Activated CD8-positive, alpha-beta memory T cell treated with anti-CD3 and anti-CD28 coated beads, Interleukin-2, amount 50 U/mL, for 48 hours (primary cell): ENCODE measurements around the gene SLC66A2.
A peak's percentile ranks its signal among the peaks of the same experiment; 100 is the strongest.
"Not testable (repeated sequence)": the region's sequence is repeated elsewhere in the genome, so short reads cannot be mapped to it uniquely, and the experiment has no call there.

Source experiments
- DNase-seq: peaks from one replicate; pipeline ENCODE4 v3.0.0-alpha.2; 2020

The SLC66A2 gene

DNA sequence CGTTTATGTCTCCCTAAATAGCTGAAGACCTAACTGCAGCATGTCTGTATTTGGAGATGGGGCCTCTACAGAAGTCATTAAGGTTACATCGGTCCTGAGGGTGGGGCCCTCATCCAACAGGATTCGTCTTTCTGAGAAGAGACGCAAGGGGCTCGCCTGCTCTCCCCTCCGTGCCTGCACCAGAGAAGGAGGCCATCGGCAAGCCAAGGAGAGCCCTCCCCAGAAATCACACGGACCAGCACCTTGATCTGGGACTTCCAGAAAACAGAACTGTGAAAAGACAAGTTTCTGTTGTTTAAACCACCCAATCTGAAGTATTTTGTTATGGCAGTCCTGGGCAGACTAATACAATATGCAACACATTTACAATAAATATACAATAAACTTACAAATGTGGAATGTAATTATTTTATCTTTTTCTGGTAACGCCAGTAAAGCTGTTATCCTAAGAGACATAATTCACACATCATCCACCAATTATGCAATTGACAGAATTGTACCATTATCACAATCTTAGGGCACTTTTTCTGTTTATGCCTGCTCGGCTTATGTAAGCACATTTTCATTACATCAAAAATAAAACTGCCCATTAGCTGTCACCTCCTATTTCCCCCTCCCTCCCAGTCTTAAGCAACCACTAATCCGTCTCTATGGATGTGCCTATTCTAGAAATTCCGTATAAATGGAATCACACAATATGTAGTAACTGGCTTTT, 19.1 kb upstream of the SLC66A2 start:
- no peak for DNase-seq

DNA sequence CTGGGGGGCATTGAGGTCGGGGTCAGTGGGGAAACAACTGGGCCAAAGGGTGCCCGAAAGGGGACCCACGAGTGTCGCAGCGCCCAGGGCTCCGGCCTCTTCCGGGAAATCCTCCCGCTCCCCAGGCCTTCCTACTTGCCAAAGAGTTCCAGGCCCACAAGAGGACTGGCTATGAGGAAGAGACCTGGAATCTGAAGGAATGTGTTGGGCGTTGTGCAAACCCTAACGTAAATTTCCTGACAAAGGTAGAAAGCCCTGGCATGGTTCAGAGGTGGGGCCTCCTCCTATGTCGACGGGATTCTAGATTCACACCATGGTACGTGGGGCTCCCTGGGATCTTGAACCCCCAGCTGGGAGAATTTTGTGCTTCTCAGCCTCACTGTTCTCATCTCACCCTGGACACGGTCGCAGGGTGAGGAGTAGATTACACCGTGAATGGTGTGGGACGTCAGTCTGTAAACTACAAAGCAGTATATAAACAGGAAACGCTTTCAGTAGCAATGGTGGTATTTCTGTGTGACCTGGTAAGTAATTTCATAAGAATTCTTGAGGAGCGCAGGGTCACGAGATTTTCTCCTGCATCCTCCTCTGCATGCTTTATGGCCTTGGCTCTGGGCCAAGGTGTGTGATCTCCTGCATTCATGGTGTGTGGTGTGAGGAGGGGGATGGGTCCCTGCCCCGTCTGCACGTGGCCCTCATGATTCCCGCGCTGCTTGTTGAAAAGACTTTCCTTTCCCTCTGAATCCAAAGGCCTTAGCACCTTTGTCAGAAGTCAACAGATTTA, 13.9 kb upstream of the SLC66A2 start:
- no peak for DNase-seq

- DNase-seq: peak; percentile 84
Observed at GRCh38 chr18:79964330-79965118, 13.1 kb upstream of the SLC66A2 start, which contains the start of gene HSBP1L1. HSBP1L1 (plus strand) TSS chr18:79964643; CDS start chr18:79964736, 93 bp downstream.

DNA sequence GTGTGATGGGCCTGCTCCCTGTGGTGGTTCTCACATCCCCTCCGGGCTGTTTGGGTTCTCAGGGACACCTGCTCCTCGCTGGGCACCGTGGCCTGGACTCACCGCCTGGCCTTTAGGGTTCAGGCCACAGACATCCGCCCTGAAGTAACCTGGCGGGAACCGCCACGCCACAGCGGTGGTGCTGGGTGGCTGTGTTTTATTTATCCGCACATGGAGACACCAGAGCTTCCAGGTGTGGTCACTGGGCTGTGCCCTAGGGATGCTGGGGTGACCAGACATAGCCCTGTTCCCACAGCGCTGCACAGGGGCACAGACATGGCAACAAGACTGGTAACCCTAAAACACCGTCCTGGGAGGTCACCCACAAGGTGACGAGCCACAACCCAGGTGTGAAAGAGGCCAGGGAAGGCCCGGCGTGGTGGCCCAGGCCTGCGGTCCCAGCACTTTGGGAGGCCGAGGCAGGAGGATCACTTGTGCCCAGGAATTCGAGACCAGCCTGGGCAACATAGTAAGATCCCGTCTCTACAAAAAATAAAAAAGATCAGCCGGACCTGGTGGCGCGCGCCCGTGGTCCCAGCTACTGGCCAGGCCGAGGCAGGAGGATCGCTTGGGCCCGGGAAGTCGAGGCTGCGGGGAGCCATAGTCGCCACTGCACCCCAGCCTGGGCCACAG, 12.3 kb upstream of the SLC66A2 start:
- DNase-seq: no peak

DNA sequence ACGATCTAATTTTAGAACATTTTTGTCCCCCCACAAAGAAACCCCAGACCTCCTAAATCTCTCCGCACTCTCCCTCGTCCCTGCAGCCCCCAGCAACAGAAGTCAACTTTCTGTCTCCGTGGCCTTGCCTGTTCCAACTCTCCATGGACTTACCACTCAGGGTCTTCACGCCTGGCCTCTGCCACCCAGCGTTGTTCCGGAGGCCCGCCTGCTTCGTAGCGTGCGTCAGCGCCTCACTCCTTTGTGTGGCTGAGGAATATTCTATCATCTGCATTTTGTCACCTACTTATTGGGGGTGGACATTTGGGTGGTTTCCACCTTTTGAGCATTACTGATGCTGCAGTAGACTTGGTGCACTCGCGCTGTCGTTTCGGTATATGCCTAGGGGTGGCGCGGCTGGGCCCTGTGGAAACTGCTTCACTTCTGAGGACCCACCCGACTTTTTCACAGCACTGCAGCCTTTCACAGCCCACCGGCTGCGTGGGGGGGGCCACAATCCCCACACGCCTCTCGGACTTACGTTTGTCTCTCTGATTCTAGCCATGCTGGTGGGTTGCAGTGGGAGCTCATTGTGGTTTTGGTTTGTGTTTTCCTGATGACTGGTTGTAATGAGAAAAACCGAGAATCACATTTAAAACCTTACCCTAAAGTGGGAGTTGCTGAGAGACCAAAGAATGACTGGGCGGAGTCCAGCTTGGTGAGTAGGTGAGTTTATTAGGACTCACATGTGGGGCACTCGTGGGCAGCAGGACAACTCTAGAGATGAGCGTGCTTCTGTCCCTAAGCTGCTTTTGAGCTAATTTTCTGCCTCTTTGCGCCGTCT, 11.6 kb upstream of the SLC66A2 start:
- DNase-seq: peak; percentile 75

DNA sequence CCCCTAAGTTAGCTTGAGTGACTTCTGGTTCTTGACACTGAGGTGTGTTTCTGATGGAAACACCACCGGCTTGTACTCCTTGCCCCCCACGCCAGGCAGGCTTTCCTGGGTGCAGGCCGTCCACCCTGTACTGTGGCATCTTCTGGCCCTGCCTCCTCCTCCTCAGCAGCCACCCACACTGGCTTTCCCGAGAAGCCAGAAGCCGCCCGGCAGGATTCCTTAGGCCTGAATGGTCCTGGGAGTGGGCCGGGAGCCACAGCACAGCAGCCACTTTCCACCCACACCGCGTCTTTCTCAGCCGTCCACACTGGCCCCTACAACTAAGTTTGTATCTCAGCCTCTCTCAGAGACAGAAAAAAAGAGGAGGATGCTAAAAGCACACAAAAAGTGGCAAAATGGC, 10.9 kb upstream of the SLC66A2 start:
- no peak for DNase-seq

DNA sequence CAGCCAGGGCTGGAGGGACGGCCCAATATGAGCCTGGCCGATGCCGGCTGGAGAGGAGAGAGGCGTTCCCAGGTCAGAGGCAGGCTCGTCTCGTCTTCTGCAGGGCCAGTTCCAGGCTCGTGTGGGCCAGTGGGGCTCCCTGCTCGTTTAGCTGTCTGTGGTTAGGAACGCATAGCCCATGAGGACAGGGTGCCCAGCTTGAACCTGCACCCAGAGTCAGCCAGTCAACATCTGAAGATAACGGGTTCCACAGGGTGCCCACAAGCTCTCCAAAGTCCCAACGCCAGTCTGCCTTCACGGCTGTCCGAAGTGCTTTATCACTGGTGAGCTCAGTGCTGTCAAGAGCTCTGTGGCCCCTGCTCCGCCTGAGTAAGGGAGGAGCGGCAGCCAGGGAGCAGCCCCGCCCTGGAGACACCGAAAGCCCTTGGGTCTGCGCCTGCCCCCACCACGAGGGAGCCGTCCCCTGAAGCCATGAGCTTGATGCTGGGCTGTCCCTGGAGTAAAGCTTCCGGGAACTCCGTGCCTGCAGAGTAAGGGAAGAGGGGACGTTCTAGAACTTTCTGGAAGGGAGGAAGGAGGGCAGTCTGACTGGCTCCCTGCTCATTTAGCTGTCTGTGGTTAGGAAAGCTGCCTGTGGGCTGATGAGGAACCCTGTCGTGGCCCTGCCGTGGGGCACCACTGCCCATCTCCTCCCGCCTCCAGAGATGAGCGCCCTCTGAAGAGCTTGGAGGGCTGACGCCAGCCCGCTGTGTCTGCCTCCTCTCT, 10.3 kb upstream of the SLC66A2 start:
- no peak for DNase-seq

- DNase-seq: no peak
Observed at GRCh38 chr18:79960921-79961526, 9.6 kb upstream of the SLC66A2 start.

DNA sequence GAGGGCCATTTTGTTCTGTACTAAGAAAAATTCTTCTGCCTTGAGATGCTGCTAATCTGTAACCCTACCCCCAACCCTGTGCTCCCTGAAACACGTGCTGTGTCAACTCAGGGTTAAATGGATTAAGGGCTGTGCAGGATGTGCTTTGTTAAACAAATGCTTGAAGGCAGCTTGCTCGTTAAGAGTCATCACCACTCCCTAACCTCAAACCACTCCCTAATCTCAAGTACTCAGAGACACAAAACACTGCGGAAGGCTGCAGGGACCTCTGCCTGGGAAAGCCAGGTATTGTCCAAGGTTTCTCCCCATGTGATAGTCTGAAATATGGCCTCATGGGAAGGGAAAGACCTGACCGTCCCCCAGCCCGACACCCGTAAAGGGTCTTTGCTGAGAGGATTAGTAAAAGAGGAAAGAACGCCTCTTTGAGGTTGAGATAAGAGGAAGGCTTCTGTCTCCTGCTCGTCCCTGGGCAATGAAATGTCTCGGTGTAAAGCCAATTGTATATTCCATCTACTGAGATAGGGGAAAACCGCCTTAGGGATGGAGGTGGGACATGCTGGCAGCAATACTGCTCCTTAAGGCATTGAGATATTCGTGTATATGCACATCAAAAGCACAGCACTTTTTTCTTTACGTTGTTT, 8.8 kb upstream of the SLC66A2 start:
- DNase-seq: not testable (repeated sequence)

GRCh38 chr18:79958981-79959380, 7.5 kb upstream of the SLC66A2 start:
- DNase-seq: no peak

DNA sequence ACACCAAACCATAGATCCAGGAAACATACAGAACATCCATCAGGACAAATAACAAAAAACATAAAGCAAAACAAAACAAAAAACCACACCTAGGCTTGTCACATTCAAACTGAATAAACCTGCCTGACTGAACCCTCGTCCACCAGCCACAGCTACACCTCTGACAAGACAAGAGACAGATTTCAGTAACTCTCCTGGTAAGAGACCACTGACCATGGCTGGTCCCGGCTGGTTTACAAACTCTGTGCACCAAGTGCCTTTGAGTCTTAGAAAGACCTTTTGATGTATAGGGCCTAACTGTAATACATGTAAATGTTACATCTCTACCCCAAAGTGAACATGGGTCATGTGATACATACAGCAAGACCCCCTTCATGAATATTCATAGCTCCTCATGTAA, 4.8 kb upstream of the SLC66A2 start:
- DNase-seq: peak; percentile 15

- peak; percentile 50 for DNase-seq
Observed at GRCh38 chr18:79955302-79956075, 4.0 kb upstream of the SLC66A2 start.

DNA sequence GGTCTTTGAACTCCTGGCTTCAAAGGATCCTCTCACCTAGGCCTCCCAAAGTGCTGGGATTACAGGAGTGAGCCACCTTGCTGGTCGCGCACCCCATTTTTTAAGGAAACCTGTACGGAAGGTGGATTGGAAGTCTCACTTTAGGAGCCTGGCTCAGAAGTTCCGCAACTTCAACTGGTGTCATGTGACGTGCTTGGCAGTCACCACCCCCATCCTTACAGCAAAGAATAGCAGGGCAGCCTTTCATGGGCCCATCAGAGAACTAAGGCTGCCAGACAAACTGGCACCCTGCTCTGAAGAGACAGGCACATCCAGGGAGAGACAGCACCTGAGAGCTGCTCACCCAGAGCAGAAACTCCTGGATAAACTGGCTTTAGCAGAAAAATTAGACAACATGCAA, 3.3 kb upstream of the SLC66A2 start:
- peak; percentile 30 for DNase-seq

- DNase-seq: peak; percentile 59
Observed at GRCh38 chr18:79953971-79954651, 2.7 kb upstream of the SLC66A2 start.

DNA sequence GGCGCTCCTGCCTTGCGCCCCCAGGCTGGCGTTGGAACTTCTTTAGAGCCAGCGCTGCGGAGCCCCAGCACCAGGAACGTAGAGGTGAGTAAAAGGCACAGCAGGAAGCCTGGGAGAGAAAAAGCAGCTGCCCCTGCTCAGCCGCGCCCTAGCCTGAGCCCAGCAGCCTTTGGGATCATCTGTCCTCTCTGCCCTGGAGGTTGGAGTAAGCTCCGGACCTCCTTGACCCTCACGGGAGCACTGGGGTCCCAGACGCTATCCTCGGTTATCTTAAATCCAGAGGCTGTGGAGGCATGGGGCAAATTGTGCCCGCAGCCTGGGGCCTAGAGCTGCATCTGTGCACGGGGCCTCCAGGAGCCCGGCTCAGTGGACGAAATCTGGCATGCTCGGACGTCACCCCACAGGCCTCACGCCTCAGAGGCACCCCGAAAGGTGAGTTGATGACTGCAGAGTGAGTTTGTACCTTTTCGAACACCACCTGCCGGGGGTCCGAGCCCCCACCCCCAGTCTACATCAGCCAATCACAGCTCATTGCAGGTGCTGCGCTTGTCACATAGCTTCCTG, 1.6 kb upstream of the SLC66A2 start:
- DNase-seq: peak; percentile 50

DNA sequence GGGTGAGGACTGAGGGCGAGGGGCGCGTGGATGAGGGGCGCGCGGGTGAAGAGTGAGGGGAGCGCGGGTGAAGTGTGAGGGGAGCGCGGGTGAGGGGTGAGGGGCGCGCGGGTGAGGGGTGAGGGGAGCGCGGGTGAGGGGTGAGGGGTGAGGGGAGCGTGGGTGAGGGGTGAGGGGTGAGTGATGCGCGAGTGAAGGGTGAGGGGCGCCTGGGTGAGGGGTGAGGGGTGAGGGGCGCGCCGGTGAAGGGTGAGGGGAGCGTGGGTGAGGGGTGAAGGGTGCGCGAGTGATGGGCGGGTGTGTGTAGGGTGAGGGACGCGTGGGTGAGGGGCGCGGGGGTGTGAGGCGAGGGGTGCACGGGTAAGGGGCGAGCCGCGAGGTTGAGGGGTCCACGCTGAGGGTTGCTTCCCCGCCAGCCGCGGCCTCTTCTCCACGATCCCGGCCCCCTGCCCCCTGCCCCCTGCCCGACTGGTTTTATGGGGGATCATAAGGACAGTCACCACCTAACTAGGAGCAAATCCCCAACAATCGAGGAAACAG, 1.1 kb upstream of the SLC66A2 start:
- DNase-seq: no peak

DNA sequence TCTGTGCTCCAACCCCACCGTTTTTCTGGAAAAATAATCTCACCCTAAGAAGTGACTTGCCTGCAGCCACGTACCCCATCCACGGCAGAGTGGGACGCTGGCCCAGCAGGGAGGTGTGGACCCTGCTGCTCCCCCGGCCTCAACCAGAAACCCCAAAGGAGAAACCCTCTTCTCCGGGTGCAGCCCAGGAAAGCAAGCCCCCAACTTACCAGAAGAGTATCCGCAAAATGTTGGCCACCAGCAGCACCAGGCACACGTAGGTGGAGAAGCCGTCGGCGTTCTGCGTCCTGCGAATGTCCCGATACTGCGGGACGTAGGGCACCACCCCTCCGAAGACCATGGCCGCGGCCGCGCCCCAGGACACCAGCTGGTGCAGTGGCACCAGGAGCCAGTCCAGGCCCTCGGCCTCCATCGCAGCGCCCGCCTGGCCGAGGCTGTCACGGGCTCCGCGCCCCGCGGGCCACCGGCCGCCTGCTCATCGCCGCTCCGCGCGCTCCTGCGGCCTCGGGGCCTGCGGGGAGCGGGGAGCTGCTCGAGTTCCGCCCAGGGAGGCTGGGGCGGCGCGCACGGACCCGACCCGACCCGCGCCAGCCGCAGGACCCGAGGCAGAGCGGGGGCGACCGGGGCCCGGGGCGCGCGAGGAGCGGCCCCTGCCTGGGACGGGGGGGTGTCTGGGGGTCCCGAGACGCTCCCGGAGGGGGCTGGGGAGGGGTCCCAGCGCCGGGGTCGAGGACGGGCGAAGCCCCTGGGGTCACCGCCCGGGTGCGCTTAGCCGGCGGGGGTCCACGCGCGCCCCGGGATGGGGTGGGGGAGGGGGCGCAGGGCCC, 725 bp downstream of the SLC66A2 start:
- peak; percentile 63 for DNase-seq
